GM23338 (cell line): ENCODE data around the gene MRO. TPM values are rescaled to one million over a fixed set of nuclear protein-coding genes. Genes with fewer than 3 reads are reported as not detected.

Source experiments
- ATAC-seq: fragments of 200-7000 bp; cut with Tn5 transposase; 3 replicates; pipeline ENCODE4 v1.9.1; 2020
- DNase-seq: peaks from one replicate; pipeline ENCODE4 v3.0.0-alpha.2; 2015; ENCODE audit warnings: low spot score
- H2AFZ ChIP-seq: fragments of 200-600 bp; sonication (generic); 2 replicates; pipeline ENCODE4 v1.8.0; 2016; ENCODE audit warnings: antibody characterized with exemption, mild to moderate bottlenecking, moderate library complexity
- H3F3A ChIP-seq: fragments of 200-600 bp; sonication (generic); replicated peaks from 2 replicates; pipeline ENCODE4 v1.8.0; 2017; ENCODE audit warnings: antibody characterized with exemption, mixed run types, low read depth
- H3K27ac ChIP-seq: fragments of 200-600 bp; sonication (generic); 2 replicates; pipeline ENCODE4 v1.6.1; 2016; ENCODE audit warnings: low read depth
- H3K27me3 ChIP-seq: fragments of 200-600 bp; sonication (generic); 2 replicates; pipeline ENCODE4 v1.8.0; 2016; ENCODE audit warnings: mild to moderate bottlenecking, mixed run types, moderate library complexity; ENCODE audit not compliant: insufficient read depth
- H3K36me3 ChIP-seq: fragments of 200-600 bp; sonication (generic); 2 replicates; pipeline ENCODE4 v1.8.0; 2016; ENCODE audit warnings: mild to moderate bottlenecking; ENCODE audit not compliant: insufficient read depth
- H3K4me1 ChIP-seq: fragments of 200-600 bp; sonication (generic); 2 replicates; pipeline ENCODE4 v1.8.0; 2016; ENCODE audit warnings: mild to moderate bottlenecking, moderate library complexity; ENCODE audit not compliant: insufficient read depth
- H3K4me2 ChIP-seq: fragments of 200-600 bp; sonication (generic); 2 replicates; pipeline ENCODE4 v1.7.1; 2017; ENCODE audit warnings: mixed run types
- H3K4me3 ChIP-seq: fragments of 200-600 bp; sonication (generic); 2 replicates; pipeline ENCODE4 v1.6.1; 2016; ENCODE audit warnings: mixed run types
- H3K79me2 ChIP-seq: fragments of 200-600 bp; sonication (generic); replicated peaks from 2 replicates; pipeline ENCODE4 v1.8.0; 2017; ENCODE audit warnings: mild to moderate bottlenecking; ENCODE audit not compliant: insufficient read depth
- H3K9me2 ChIP-seq: fragments of 200-600 bp; sonication (generic); 2 replicates; pipeline ENCODE4 v1.8.0; 2017; ENCODE audit not compliant: insufficient read depth
- H4K20me1 ChIP-seq: fragments of 200-600 bp; sonication (generic); replicated peaks from 2 replicates; pipeline ENCODE4 v1.8.0; 2017; ENCODE audit warnings: mild to moderate bottlenecking; ENCODE audit not compliant: insufficient read depth
- H3K27ac Mint-ChIP-seq: 2 replicates; pipeline ENCODE4 v1.8.0; 2020; ENCODE audit warnings: inconsistent platforms, mild to moderate bottlenecking, moderate library complexity, mixed read lengths
- H3K27me3 Mint-ChIP-seq: 3 replicates; pipeline ENCODE4 v1.8.0; 2022; ENCODE audit warnings: low read depth, mild to moderate bottlenecking, moderate library complexity, mixed read lengths, inconsistent platforms; ENCODE audit not compliant: insufficient read depth, poor library complexity
- H3K36me3 Mint-ChIP-seq: 3 replicates; pipeline ENCODE4 v1.8.0; 2021; ENCODE audit warnings: low read depth, mild to moderate bottlenecking, inconsistent platforms, moderate library complexity, mixed read lengths
- H3K4me1 Mint-ChIP-seq: 3 replicates; pipeline ENCODE4 v1.8.0; 2020; ENCODE audit warnings: mild to moderate bottlenecking, inconsistent platforms, mixed read lengths
- H3K4me3 Mint-ChIP-seq: 3 replicates; pipeline ENCODE4 v1.8.0; 2021; ENCODE audit warnings: moderate library complexity, mild to moderate bottlenecking, inconsistent platforms, mixed read lengths
- H3K9me3 Mint-ChIP-seq: 3 replicates; pipeline ENCODE4 v1.8.0; 2020; ENCODE audit warnings: moderate library complexity, mild to moderate bottlenecking, inconsistent platforms, mixed read lengths
- CREB1 ChIP-seq: fragments of 250-450 bp; sonication (Bioruptor Pico); IDR thresholded peaks from 2 replicates; pipeline ENCODE4 v1.5.0; 2020; ENCODE audit warnings: low read depth, mild to moderate bottlenecking, moderate library complexity
- CTCF ChIP-seq, 2 experiments: fragments of 200-600 bp in 1 of 2; sonication (generic) in 1 of 2; conservative IDR thresholded peaks; 2 replicates each; pipeline versions ENCODE4 v1.5.1 to v1.6.1; 2016 to 2017; ENCODE audit warnings: antibody characterized with exemption in 2 of 2, low read depth in 2 of 2, mild to moderate bottlenecking in 2 of 2, moderate library complexity in 1 of 2
- ETS1 ChIP-seq: IDR thresholded peaks from 2 replicates; pipeline ENCODE4 v1.6.1; 2016; ENCODE audit warnings: antibody characterized with exemption
- EZH2 ChIP-seq: fragments of 200-600 bp; sonication (generic); IDR thresholded peaks from one replicate; pipeline ENCODE4 v1.8.0; 2017; ENCODE audit warnings: antibody characterized with exemption, mild to moderate bottlenecking, low read depth; ENCODE audit not compliant: unreplicated experiment
- EZH2phosphoT487 ChIP-seq: fragments of 200-600 bp; sonication (generic); IDR thresholded peaks from one replicate; pipeline ENCODE4 v1.8.1; 2018; ENCODE audit warnings: antibody characterized with exemption; ENCODE audit not compliant: unreplicated experiment
- JUNB ChIP-seq: IDR thresholded peaks from one replicate; pipeline ENCODE4 v1.6.1; 2016; ENCODE audit warnings: antibody characterized with exemption; ENCODE audit not compliant: unreplicated experiment
- NANOG ChIP-seq: IDR thresholded peaks from 2 replicates; pipeline ENCODE4 v1.6.1; 2016; ENCODE audit warnings: antibody characterized with exemption, borderline replicate concordance
- POLR2AphosphoS5 ChIP-seq: IDR thresholded peaks from 2 replicates; pipeline ENCODE4 v1.6.1; 2016; ENCODE audit warnings: antibody characterized with exemption, low read depth
- REST ChIP-seq: IDR thresholded peaks from one replicate; pipeline ENCODE4 v1.6.1; 2018; ENCODE audit warnings: antibody characterized with exemption; ENCODE audit not compliant: unreplicated experiment
- STAT1 ChIP-seq: IDR thresholded peaks from one replicate; pipeline ENCODE4 v1.6.1; 2016; ENCODE audit warnings: antibody characterized with exemption; ENCODE audit not compliant: unreplicated experiment
- ZNF114 ChIP-seq: fragments of 250-450 bp; sonication (Bioruptor Pico); IDR thresholded peaks from 2 replicates; pipeline ENCODE4 v1.5.0; 2020; ENCODE audit warnings: mild to moderate bottlenecking, moderate library complexity
- ZNF331 ChIP-seq: fragments of 250-450 bp; sonication (Bioruptor Pico); IDR thresholded peaks from 2 replicates; pipeline ENCODE4 v1.5.0; 2020; ENCODE audit warnings: low read depth, mild to moderate bottlenecking, moderate library complexity
- ZNF462 ChIP-seq: fragments of 250-450 bp; sonication (Bioruptor Pico); IDR thresholded peaks from 2 replicates; pipeline ENCODE4 v1.5.0; 2020; ENCODE audit warnings: mild to moderate bottlenecking, moderate library complexity
- polyA plus RNA-seq: library from polyadenylated mRNA; unstranded; fragments of >200 nt; fragmentation: Nextera tagmentation; extraction: Ambion mirVana; gene quantifications from 2 replicates; pipeline ENCODE4 v1.2.1, GENCODE V29; 2016
- total RNA-seq: library from RNA; depleted of rRNA; stranded (reverse); fragments of >200 nt; shearing (Covaris generic); gene quantifications from 2 replicates; pipeline ENCODE4 v1.2.3, GENCODE V29; 2014

MRO gene
- total and polyA plus RNA-seq, 2 experiments from 2014 or later, result 0.78 to 0.80 TPM

- H2AFZ ChIP-seq, result no peak overlapping the region
- H3K79me2 ChIP-seq, result no peaks in the 10 kb centered on the region
- no peaks in the 10 kb centered on the region for H3K4me1 Mint-ChIP-seq
- TF ChIP-seq REST (no peak), ZNF462 (CRISPR knock-in tag) (no peak), ZNF331 (no peak), EZH2 (no peak), JUNB (no peak), ZNF114 (no peak), CREB1 (CRISPR knock-in tag) (no peak), STAT1 (no peak), EZH2phosphoT487 (no peak), ETS1 (no peak), NANOG (no peak), CTCF (conservative IDR thresholded peaks at IDR 0.05; ENCODE audit: low read depth in 2 of 2) (no peak), POLR2AphosphoS5 (no peak)
- no peaks in the 10 kb centered on the region for H3K27me3 Mint-ChIP-seq
- no peaks in the 10 kb centered on the region for H4K20me1 ChIP-seq
- DNase-seq (no peak), ATAC-seq (no peak)
- no peaks in the 10 kb centered on the region for H3K4me1 ChIP-seq
- H3K36me3 Mint-ChIP-seq, result no peaks in the 10 kb centered on the region
- H3K27ac Mint-ChIP-seq, result no peak overlapping the region
- H3K4me3 Mint-ChIP-seq, result no peak overlapping the region
- H3K9me2 ChIP-seq, result no peaks in the 10 kb centered on the region
- no peak overlapping the region for H3K27ac ChIP-seq
- H3K4me3 ChIP-seq, result no peak overlapping the region
- no peak overlapping the region for H3K4me2 ChIP-seq
- H3K9me3 Mint-ChIP-seq, result no peaks in the 10 kb centered on the region
- H3K27me3 ChIP-seq, result no peaks in the 10 kb centered on the region
- H3K36me3 ChIP-seq, result no peaks in the 10 kb centered on the region
- H3F3A ChIP-seq, result no peaks in the 10 kb centered on the region
These were observed 20.2 kb upstream of the MRO start for GRCh38 chr18:50839996-50840395.
